D721Med (cell line): ENCODE measurements around the gene KCTD6.

Experiments
- DNase-seq: peaks from one replicate; pipeline ENCODE4 v3.0.0; 2011; ENCODE audit warnings: low spot score; ENCODE audit not compliant: insufficient read length
- FAIRE-seq: peaks from 2 replicates; lab custom pipeline; 2011; peaks lifted over from hg19 to GRCh38; lab: Jason Lieb, UNC
- TF ChIP-seq, protein P1 (sequence below): IDR thresholded peaks from 2 replicates; pipeline ENCODE4 v1.5.1; 2012; ENCODE audit warnings: mild to moderate bottlenecking, control low read depth; ENCODE audit not compliant: insufficient read depth; ENCODE audit errors: missing control alignments

The KCTD6 gene

DNA sequence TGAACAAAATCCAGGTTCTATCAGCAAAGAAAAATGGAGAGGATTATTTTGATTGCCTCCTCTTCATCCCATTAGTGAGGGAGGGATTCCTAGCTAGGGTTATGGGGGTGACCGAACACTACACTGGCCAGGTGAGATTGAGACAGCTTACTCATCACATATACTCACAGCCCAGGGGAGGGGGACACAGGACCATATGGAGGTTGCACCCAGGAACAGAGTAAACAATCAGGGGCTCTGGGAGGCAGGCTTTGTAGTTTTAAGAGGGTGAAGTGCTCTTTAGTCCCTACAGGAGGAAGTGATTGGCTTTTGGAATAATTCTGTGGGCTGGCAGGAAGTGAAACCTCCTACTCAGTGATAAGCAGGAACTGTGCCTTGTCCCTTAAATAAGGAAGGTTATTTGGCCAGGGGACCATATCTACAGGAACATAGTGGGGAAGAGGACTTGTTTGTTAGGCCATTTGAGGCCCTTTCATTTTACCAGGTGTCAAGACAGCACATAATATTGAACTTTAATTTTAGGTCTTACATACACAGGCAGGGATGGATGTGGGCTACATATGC, 17.5 kb upstream of the KCTD6 start:
- TF ChIP-seq, protein P1, sequence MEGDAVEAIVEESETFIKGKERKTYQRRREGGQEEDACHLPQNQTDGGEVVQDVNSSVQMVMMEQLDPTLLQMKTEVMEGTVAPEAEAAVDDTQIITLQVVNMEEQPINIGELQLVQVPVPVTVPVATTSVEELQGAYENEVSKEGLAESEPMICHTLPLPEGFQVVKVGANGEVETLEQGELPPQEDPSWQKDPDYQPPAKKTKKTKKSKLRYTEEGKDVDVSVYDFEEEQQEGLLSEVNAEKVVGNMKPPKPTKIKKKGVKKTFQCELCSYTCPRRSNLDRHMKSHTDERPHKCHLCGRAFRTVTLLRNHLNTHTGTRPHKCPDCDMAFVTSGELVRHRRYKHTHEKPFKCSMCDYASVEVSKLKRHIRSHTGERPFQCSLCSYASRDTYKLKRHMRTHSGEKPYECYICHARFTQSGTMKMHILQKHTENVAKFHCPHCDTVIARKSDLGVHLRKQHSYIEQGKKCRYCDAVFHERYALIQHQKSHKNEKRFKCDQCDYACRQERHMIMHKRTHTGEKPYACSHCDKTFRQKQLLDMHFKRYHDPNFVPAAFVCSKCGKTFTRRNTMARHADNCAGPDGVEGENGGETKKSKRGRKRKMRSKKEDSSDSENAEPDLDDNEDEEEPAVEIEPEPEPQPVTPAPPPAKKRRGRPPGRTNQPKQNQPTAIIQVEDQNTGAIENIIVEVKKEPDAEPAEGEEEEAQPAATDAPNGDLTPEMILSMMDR = no peak
- FAIRE-seq (no peak), DNase-seq (no peak)

DNA sequence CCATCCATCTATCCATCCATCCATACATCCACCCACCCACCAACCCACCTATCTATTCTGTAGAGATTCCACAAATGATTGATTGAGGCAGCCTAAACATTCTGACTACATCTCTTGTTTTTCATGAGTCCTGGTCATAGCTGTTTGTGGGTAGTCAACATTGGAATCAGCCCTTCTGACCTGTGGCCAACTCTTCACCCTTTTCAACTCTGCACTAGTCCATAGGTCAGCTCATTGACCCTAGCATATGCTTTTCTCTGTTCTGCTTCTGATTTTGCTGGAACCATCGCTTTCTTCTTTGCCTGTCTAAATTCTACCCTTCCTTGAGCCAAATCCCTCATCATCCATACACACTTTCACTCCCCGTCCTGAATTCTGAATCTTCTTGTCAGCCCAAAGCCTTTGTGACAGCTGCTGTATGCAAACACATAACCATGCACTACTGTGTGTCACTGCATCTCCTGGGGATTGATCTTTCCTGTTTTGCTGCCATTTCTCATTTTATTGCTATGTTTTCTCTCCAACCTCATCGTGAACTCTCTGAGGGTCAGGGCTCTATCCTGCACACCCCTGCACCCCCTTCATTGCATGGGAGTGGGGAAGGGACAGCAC, 16.8 kb upstream of the KCTD6 start:
- no peak for FAIRE-seq

DNA sequence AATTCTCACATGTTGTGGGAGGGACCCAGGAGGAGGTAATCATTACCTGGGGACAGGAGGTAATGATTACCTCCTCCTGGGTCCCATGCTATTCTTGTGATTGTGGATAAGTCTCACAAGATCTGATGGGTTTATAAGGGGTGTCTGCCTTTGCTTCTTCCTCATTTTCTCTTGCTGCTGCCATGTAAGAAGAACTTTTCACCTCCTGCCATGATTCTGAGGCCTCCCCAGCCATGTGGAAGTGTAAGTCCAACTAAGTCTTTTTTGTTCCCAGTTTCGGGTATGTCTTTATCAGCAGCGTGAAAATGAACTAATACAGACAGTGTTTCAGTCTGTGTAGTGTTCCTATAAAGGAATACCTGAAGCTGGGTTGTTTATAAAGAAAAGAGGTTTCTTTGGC, 13.1 kb upstream of the KCTD6 start:
- TF ChIP-seq, protein P1 = no peak
- FAIRE-seq = no peak
- DNase-seq = no peak

More for the DNA sequence above, 16.8 kb upstream of the KCTD6 start:
- TF ChIP-seq, protein P1 = no peak
- no peak for DNase-seq

DNA sequence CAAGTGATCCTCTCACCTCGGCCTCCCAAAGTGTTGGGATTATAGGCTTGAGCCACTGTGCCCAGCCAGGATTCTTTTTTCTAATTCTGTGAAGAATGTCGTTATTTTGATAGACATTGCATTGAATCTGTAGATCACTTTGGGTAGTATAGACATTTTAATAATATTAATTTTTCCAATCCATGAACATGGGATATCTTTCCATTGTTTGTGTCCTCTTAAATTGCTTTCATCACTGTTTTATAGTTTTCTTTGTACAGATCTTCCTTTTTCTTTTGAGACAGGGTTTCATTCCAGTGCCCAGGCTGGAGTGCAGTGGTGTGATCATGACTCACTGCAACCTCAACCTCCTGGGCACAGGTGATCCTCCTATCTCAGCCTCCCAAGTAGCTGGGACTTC, 11.6 kb upstream of the KCTD6 start:
- TF ChIP-seq, protein P1 = no peak
- FAIRE-seq (no peak), DNase-seq (no peak)

DNA sequence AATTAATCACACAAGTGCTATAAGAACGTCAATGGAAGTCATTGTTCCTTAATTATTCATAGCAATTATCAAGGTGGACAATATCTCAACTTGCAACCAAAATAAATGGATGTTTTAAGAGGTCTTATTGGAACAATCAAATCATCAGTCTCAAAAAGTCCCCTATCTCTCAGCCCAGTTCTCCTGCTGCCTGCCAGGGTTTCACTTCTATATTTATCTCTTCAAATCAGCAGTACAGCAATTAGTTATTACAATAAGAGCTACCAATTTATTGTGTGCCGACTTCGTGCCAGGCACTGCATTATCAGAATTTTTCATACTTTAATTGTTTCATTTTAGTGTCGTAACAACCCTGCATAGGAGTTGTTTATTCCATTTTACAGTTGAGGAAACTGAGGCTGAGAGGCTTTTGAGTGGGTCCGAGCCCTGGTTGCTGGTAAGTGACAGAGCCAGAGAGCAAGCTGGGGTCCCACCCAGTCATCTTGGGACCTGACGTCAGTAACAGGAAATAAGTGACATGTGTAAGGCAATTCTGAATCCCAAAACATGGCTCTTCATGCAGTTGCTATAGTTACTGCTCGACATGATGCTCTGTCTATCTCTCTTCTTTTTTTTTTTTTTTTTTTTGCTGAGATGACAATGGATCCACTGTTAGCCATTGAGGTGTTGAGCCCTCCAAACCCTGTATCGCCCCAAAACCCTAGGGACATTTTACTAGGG, 8.8 kb upstream of the KCTD6 start:
- DNase-seq (no peak), FAIRE-seq (no peak)
- TF ChIP-seq, protein P1 = no peak

DNA sequence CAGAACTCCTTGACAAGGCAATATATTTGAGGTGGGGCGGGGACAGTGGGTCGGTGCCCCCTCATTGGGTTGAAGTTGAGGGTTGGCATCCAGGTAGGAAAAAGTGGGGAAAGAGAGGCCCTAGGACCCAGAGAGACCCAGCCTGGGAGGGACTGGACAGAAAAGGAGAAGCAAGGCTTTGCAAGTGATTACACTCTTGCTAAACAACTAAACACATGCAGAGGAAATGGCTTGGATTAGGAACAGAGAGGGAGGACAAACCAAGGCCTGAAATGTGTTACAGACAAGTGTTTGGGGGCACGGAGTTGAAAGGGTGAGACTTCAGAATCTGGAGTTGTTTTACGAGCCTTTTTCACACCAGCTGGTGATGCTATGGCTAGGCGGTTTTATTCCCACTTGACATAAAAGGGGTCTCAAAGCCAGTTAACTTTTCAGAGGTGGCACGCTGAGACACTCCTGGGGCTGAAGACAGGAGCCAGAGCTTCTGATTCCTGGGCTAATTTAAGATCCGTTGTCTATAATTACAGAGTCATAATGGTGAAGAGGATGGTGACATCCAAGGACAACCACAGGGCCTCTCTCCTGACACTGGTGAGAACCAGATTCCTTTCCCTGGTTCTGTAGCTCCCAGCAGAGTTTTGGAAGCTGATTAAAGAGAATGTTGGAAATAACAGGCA, 7.7 kb upstream of the KCTD6 start:
- no peak for DNase-seq
- TF ChIP-seq, protein P1 = no peak
- no peak for FAIRE-seq
